ENCODE results near the gene RAB40C. TPM values are rescaled to one million over a fixed set of nuclear protein-coding genes. Genes with fewer than 3 reads are reported as not detected.

RAB40C gene
- total and polyA plus RNA-seq, 9 of the 15 experiments (the other 6 are each of a cell fraction or from before 2014, with no cell fraction given): 0.17 to 23.4 (median 8.7) TPM

DNA sequence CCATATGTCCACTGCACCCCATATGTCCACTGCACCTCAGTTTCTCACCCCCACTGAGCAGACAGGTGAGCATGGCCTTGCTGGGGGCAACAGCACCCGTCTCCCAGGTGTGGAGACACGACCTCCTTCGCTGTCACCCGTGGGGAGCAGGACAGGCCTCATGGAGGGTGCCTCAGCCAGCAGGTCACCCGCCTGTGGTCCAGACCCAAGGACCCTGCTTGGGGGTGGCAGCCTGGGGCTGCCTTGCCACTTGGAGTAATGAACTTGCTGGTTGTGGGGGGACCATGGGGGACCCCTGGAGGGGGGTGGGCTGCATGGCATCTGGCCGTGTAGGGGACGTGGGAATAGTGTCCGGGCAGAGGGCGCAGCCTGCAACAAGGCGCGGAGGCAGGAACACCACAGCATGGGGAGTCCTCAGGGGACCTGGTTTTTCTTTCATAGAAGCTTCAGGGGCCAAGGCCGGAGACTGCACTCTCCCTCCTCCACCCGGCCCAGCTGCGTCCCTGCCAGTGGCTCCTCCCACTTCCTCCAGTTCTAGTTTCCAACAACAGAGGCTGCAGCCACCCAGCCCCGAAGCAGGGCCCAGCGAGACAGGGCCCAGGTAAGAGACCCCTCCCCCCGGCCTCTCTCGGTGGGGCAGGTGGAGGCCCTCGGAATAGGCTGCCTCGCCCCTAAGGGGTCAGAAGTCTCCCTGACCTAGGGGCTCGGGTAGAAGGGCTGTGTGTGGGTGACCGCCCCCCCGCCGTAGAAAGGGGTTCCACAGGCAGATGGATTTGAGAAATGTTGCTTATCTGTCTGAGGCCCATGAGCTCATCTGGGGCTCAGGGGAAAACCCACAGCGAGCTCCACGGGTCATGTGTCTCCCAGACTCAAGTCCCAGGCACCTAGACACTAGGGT is 23.1 kb upstream of the RAB40C start, which contains the start of gene NHLRC4:
Gene NHLRC4 (plus strand): TSS at position 531 of the 898 bp plus-strand sequence. CDS start 1,043 bp downstream, outside the sequence.
- peak; percentile 74 to 93 (median 82) for DNase-seq (ENCODE audit: extremely low read depth in 1 of 4, low spot score in 3 of 4)
- Histone ChIP-seq H3K4me3 (peak within 1 kb of the TSS; percentile 33), H3K36me3 (ENCODE audit: control insufficient read depth, insufficient read depth, low read length) (no peaks in the 10 kb centered on the region), H2AFZ (ENCODE audit: low read depth, low read length) (peak within 1 kb of the TSS; percentile 81), H3K27me3 (ENCODE audit: control insufficient read depth in 2 of 2, insufficient read depth in 2 of 2, low read length in 2 of 2) (peaks cover 0 to 8% of the 10 kb centered on the region in 2 experiments; a peak in 3 of 5 replicates), H3K4me2 (ENCODE audit: insufficient read depth, low read length) (peak within 1 kb of the TSS; percentile 78), H3K9me1 (ENCODE audit: control insufficient read depth, insufficient read depth, low read length) (no peaks in the 10 kb centered on the region), H3K9me3 (replicated peaks; ENCODE audit: control insufficient read depth, insufficient read depth, low read depth, low read length) (no peaks in the 10 kb centered on the region), H4K20me1 (replicated peaks; ENCODE audit: control insufficient read depth, insufficient read depth, low read length) (no peaks in the 10 kb centered on the region), H3K79me2 (ENCODE audit: control insufficient read depth, insufficient read depth, low read length) (peaks cover 41% of the 10 kb centered on the region), H3K4me1 (replicated peaks in 1 of 2; ENCODE audit: control insufficient read depth in 2 of 2, insufficient read depth in 2 of 2, low read length in 2 of 2) (peaks cover 40 to 90% of the 10 kb centered on the region in 2 experiments), H3K27ac (ENCODE audit: extremely low read depth, low read depth, low read length) (peak within 1 kb of the TSS; percentile 81), H3K9ac (ENCODE audit: insufficient read depth in 1 of 2, low read depth in 2 of 2, low read length in 2 of 2) (peak within 1 kb of the TSS; percentile 66 to 88)
- POLR2A ChIA-PET: interaction anchor here (0.5 to 1.3 kb wide), 14 partner anchors 9 to 909 kb away, joined by 3 to 7 read pairs (median 3); partner anchors contain the start of gene METTL26
- peak; percentile 94 for FAIRE-seq
- intact Hi-C loops (cut with micrococcal nuclease): loop anchor here (5.0 kb wide), 1 partner anchor 39 kb away; the partner anchor contains the start of gene CAPN15
- peak; percentile 85 for ATAC-seq
- CTCF ChIA-PET (ENCODE audit: low intra/inter-chr PET ratio): no interaction called here
- 11% methylated on average over 24 of the region's 26 CpGs for WGBS (ENCODE audit: insufficient coverage, low coverage, missing lambda C conversion rate)
- BruUV-seq (replicated peaks): no TSS peak
- in situ Hi-C loops (cut with MboI): no loop called here
- no peak; the same call in 1 of the 2 replicates for TF ChIP-seq ZNF41 (CRISPR knock-in tag; conservative IDR thresholded peaks at IDR 0.05)
- TF ChIP-seq, protein P1, sequence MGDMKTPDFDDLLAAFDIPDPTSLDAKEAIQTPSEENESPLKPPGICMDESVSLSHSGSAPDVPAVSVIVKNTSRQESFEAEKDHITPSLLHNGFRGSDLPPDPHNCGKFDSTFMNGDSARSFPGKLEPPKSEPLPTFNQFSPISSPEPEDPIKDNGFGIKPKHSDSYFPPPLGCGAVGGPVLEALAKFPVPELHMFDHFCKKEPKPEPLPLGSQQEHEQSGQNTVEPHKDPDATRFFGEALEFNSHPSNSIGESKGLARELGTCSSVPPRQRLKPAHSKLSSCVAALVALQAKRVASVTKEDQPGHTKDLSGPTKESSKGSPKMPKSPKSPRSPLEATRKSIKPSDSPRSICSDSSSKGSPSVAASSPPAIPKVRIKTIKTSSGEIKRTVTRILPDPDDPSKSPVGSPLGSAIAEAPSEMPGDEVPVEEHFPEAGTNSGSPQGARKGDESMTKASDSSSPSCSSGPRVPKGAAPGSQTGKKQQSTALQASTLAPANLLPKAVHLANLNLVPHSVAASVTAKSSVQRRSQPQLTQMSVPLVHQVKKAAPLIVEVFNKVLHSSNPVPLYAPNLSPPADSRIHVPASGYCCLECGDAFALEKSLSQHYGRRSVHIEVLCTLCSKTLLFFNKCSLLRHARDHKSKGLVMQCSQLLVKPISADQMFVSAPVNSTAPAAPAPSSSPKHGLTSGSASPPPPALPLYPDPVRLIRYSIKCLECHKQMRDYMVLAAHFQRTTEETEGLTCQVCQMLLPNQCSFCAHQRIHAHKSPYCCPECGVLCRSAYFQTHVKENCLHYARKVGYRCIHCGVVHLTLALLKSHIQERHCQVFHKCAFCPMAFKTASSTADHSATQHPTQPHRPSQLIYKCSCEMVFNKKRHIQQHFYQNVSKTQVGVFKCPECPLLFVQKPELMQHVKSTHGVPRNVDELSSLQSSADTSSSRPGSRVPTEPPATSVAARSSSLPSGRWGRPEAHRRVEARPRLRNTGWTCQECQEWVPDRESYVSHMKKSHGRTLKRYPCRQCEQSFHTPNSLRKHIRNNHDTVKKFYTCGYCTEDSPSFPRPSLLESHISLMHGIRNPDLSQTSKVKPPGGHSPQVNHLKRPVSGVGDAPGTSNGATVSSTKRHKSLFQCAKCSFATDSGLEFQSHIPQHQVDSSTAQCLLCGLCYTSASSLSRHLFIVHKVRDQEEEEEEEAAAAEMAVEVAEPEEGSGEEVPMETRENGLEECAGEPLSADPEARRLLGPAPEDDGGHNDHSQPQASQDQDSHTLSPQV (IDR thresholded peaks at IDR 0.05): peak; percentile 83
- TF ChIP-seq, protein P2, sequence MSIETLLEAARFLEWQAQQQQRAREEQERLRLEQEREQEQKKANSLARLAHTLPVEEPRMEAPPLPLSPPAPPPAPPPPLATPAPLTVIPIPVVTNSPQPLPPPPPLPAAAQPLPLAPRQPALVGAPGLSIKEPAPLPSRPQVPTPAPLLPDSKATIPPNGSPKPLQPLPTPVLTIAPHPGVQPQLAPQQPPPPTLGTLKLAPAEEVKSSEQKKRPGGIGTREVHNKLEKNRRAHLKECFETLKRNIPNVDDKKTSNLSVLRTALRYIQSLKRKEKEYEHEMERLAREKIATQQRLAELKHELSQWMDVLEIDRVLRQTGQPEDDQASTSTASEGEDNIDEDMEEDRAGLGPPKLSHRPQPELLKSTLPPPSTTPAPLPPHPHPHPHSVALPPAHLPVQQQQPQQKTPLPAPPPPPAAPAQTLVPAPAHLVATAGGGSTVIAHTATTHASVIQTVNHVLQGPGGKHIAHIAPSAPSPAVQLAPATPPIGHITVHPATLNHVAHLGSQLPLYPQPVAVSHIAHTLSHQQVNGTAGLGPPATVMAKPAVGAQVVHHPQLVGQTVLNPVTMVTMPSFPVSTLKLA (conservative IDR thresholded peaks at IDR 0.05): peak in 1 of 2 experiments; percentile 78; a peak in 2 of 4 replicates
- peak; percentile 50 for TF ChIP-seq GABPB1 (CRISPR knock-in tag; IDR thresholded peaks at IDR 0.05)
- no peak for TF ChIP-seq SP1 (CRISPR knock-in tag; IDR thresholded peaks at IDR 0.05)
- no peak for TF ChIP-seq ZNF77 (CRISPR knock-in tag; IDR thresholded peaks at IDR 0.05)
- TF ChIP-seq EP300 (IDR thresholded peaks at IDR 0.05; ENCODE audit: low read length): peak; percentile 30; the same call in 1 of the 2 replicates
- TF ChIP-seq ZBED1 (IDR thresholded peaks at IDR 0.05): no peak
- TF ChIP-seq SUPT5H (IDR thresholded peaks at IDR 0.05): 0 out of 2 replicates have a peak, but pooled peaks have one; percentile 33
- TF ChIP-seq, protein P3, sequence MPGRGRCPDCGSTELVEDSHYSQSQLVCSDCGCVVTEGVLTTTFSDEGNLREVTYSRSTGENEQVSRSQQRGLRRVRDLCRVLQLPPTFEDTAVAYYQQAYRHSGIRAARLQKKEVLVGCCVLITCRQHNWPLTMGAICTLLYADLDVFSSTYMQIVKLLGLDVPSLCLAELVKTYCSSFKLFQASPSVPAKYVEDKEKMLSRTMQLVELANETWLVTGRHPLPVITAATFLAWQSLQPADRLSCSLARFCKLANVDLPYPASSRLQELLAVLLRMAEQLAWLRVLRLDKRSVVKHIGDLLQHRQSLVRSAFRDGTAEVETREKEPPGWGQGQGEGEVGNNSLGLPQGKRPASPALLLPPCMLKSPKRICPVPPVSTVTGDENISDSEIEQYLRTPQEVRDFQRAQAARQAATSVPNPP (IDR thresholded peaks at IDR 0.05; ENCODE audit: borderline replicate concordance, insufficient read depth, insufficient read length): no peak
- TF ChIP-seq, protein P4, sequence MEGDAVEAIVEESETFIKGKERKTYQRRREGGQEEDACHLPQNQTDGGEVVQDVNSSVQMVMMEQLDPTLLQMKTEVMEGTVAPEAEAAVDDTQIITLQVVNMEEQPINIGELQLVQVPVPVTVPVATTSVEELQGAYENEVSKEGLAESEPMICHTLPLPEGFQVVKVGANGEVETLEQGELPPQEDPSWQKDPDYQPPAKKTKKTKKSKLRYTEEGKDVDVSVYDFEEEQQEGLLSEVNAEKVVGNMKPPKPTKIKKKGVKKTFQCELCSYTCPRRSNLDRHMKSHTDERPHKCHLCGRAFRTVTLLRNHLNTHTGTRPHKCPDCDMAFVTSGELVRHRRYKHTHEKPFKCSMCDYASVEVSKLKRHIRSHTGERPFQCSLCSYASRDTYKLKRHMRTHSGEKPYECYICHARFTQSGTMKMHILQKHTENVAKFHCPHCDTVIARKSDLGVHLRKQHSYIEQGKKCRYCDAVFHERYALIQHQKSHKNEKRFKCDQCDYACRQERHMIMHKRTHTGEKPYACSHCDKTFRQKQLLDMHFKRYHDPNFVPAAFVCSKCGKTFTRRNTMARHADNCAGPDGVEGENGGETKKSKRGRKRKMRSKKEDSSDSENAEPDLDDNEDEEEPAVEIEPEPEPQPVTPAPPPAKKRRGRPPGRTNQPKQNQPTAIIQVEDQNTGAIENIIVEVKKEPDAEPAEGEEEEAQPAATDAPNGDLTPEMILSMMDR (IDR thresholded peaks at IDR 0.05 in 2 of 3, conservative IDR thresholded peaks at IDR 0.05 in 1 of 3; ENCODE audit: insufficient read depth in 2 of 3, low read depth in 1 of 3, low read length in 3 of 3): 0 out of 6 replicates have a peak, but pooled peaks of 1 of the 3 experiments have one; percentile 0
- no peak for TF ChIP-seq BRD4 (IDR thresholded peaks at IDR 0.05)
